ENCODE results near the gene TMEM80. TPM values are rescaled to one million over a fixed set of nuclear protein-coding genes. Genes with fewer than 3 reads are reported as not detected.

Gene TMEM80
- total and polyA plus RNA-seq, 2 of the 4 experiments (the other 2 are of a cell fraction) = 5.6 to 21.7 TPM

DNA sequence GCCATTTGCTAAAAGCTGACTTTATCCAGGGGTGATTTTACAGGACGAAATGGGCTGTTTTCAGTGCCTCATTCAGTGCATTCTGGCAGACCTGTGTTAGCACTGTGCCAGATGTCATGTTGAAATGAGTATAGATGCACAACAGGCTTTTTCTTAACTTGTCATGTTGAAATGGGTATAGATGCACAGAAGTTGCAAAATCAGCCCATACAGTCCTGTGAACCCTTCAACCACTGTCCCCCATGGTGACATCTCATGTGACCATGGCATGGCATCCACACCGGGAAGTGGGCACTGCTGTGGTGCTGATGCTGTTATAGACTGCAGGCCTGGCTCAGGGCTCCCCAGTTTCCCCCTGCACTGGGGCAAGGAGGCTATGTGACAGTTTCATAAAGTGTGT, 54.1 kb downstream of the TMEM80 start:
- Histone ChIP-seq H3K4me2 (ENCODE audit: low read depth, low read length) (peak overlapping the region; percentile 55), H2AK5ac (ENCODE audit: low read depth, low read length) (no peak overlapping the region; the same call in 1 of the 2 replicates), H3K18ac (ENCODE audit: low read depth, low read length) (no peak overlapping the region), H4K20me1 (ENCODE audit: insufficient read depth, low read length) (peaks cover 55% of the 10 kb centered on the region), H2AFZ (replicated peaks; ENCODE audit: low read length, poor library complexity) (no peak overlapping the region), H4K8ac (ENCODE audit: low read depth in 2 of 2, low read length in 2 of 2) (no peak overlapping the region), H3K14ac (replicated peaks; ENCODE audit: low read depth, low read length) (0 out of 2 replicates have a peak overlapping the region, but pooled peaks have one; percentile 8), H2BK120ac (ENCODE audit: low read depth, low read length) (no peak overlapping the region), H3K4me1 (ENCODE audit: control insufficient read depth, insufficient read depth, low read length) (peaks cover 9% of the 10 kb centered on the region), H3K9ac (ENCODE audit: low read depth, low read length) (peak overlapping the region; percentile 23; the same call in 1 of the 2 replicates), H3K9me1 (ENCODE audit: insufficient read depth, low read length) (peaks cover 16% of the 10 kb centered on the region), H2BK15ac (ENCODE audit: low read depth, low read length) (no peak overlapping the region), H3K56ac (ENCODE audit: extremely low read depth, insufficient read depth, low read length) (no peak overlapping the region), H3K27me3 (ENCODE audit: control insufficient read depth, insufficient read depth, low read length) (no peaks in the 10 kb centered on the region), H3K79me1 (ENCODE audit: low read depth in 1 of 2, low read length in 2 of 2) (peaks cover 19 to 57% of the 10 kb centered on the region in 2 experiments), H2AK9ac (replicated peaks; ENCODE audit: low read depth, low read length, poor library complexity) (no peak overlapping the region), H3K4ac (ENCODE audit: low read depth, low read length) (0 out of 2 replicates have a peak overlapping the region, but pooled peaks have one; percentile 22), H2BK20ac (ENCODE audit: low read depth, low read length) (no peak overlapping the region), H3K4me3 (ENCODE audit: insufficient read depth, low read depth, low read length) (no peak overlapping the region), H4K5ac (ENCODE audit: low read depth, low read length) (no peak overlapping the region), H4K91ac (ENCODE audit: insufficient read depth, low read depth, low read length) (no peak overlapping the region), H3K36me3 (ENCODE audit: control insufficient read depth, insufficient read depth, low read length) (peaks cover 4% of the 10 kb centered on the region; the same call in 1 of the 2 replicates), H3K27ac (ENCODE audit: insufficient read depth, low read length) (no peak overlapping the region), H3K23ac (ENCODE audit: low read depth, low read length) (peak overlapping the region; percentile 79), H3K9me3 (ENCODE audit: control insufficient read depth, insufficient read depth, low read length) (no peaks in the 10 kb centered on the region), H2BK5ac (ENCODE audit: low read depth, low read length, poor library complexity, severe bottlenecking) (peak overlapping the region; percentile 15)
- intact Hi-C loops (cut with micrococcal nuclease) (no loop called here), in situ Hi-C loops (cut with MboI; ENCODE audit: low sequenced_read_pairs) (no loop called here), dilution Hi-C loops (cut with HindIII; ENCODE audit: low sequenced_read_pairs, unreplicated experiment) (no loop called here)
- DNase-seq (no peak), ATAC-seq (ENCODE audit: low read depth) (no peak)
- POLR2A ChIA-PET (ENCODE audit: unreplicated experiment) = interaction anchor here (0.6 kb wide), 1 partner anchor 27 kb away, joined by 4 read pairs; no protein-coding TSS in a partner anchor
- CTCF ChIA-PET = no interaction called here
- no peak for TF ChIP-seq SMC3 (IDR thresholded peaks at IDR 0.05; ENCODE audit: low read depth, low read length)
- BruUV-seq (replicated peaks) = no TSS peak
- 70% methylated on average over 2 of the region's 2 CpGs; no CpG with 5 or more reads in 1 of the 2 experiments for WGBS, 2 experiments (ENCODE audit: extremely low coverage in 2 of 2, insufficient read length in 1 of 2)

Other genes with a start within 250 kb of the TMEM80 start
- gene PTDSS2, start 245.5 kb upstream of the TMEM80 start, total RNA-seq (2012; rRNA removed) = 21.4 and 23.5 TPM in 2 replicates
- 26.6 and 29.8 TPM in 2 replicates for gene PTDSS2, start 245.5 kb upstream of the TMEM80 start, polyA plus RNA-seq (2012; rRNA removed)
- gene RNH1, start 188.6 kb upstream of the TMEM80 start, total RNA-seq (2012; rRNA removed) = 138 and 143 TPM in 2 replicates
- 238 and 247 TPM in 2 replicates for gene RNH1, start 188.6 kb upstream of the TMEM80 start, polyA plus RNA-seq (2012; rRNA removed)
- 99.4 and 108 TPM in 2 replicates for gene HRAS, start 160.2 kb upstream of the TMEM80 start, total RNA-seq (2012; rRNA removed)
- 123 and 154 TPM in 2 replicates for gene HRAS, start 160.2 kb upstream of the TMEM80 start, polyA plus RNA-seq (2012; rRNA removed)
- gene LRRC56, start 158.3 kb upstream of the TMEM80 start, total RNA-seq (2012; rRNA removed) = 0.28 and 0.36 TPM in 2 replicates
- gene LRRC56, start 158.3 kb upstream of the TMEM80 start, polyA plus RNA-seq (2012; rRNA removed) = 1.3 and 1.7 TPM in 2 replicates
- 0.18 and 0.28 TPM in 2 replicates for gene LMNTD2, start 135.1 kb upstream of the TMEM80 start, total RNA-seq (2012; rRNA removed)
- gene LMNTD2, start 135.1 kb upstream of the TMEM80 start, polyA plus RNA-seq (2012; rRNA removed) = 1.3 and 2.5 TPM in 2 replicates
- 6.8 and 6.9 TPM in 2 replicates for gene RASSF7, start 134.8 kb upstream of the TMEM80 start, total RNA-seq (2012; rRNA removed)
- gene RASSF7, start 134.8 kb upstream of the TMEM80 start, polyA plus RNA-seq (2012; rRNA removed) = 18.5 and 24.2 TPM in 2 replicates
- gene PHRF1, start 119.3 kb upstream of the TMEM80 start, total RNA-seq (2012; rRNA removed) = 10.9 and 12.2 TPM in 2 replicates
- gene PHRF1, start 119.3 kb upstream of the TMEM80 start, polyA plus RNA-seq (2012; rRNA removed) = 17.5 and 23.0 TPM in 2 replicates
- 1.4 and 1.6 TPM in 2 replicates for gene IRF7, start 79.9 kb upstream of the TMEM80 start, total RNA-seq (2012; rRNA removed)
- gene IRF7, start 79.9 kb upstream of the TMEM80 start, polyA plus RNA-seq (2012; rRNA removed) = 4.5 and 5.8 TPM in 2 replicates
- gene CDHR5, start 70.9 kb upstream of the TMEM80 start, total RNA-seq (2012; rRNA removed) = not detected in 2 replicates
- gene CDHR5, start 70.9 kb upstream of the TMEM80 start, polyA plus RNA-seq (2012; rRNA removed) = not detected in 2 replicates
- gene SCT, start 68.6 kb upstream of the TMEM80 start, total RNA-seq (2012; rRNA removed) = not detected in 2 replicates
- not detected in 2 replicates for gene SCT, start 68.6 kb upstream of the TMEM80 start, polyA plus RNA-seq (2012; rRNA removed)
- gene DRD4, start 58.5 kb upstream of the TMEM80 start, total RNA-seq (2012; rRNA removed) = not detected in 2 replicates
- gene DRD4, start 58.5 kb upstream of the TMEM80 start, polyA plus RNA-seq (2012; rRNA removed) = not detected in 2 replicates
- 21.7 and 22.9 TPM in 2 replicates for gene DEAF1, start 594 bp upstream of the TMEM80 start, total RNA-seq (2012; rRNA removed)
- gene DEAF1, start 594 bp upstream of the TMEM80 start, polyA plus RNA-seq (2012; rRNA removed) = 31.6 and 35.8 TPM in 2 replicates
- 12.2 and 17.2 TPM in 2 replicates for gene EPS8L2, start 10.4 kb downstream of the TMEM80 start, total RNA-seq (2012; rRNA removed)
- 38.7 and 39.4 TPM in 2 replicates for gene EPS8L2, start 10.4 kb downstream of the TMEM80 start, polyA plus RNA-seq (2012; rRNA removed)
- 147 and 156 TPM in 2 replicates for gene TALDO1, start 51.6 kb downstream of the TMEM80 start, total RNA-seq (2012; rRNA removed)
- gene TALDO1, start 51.6 kb downstream of the TMEM80 start, polyA plus RNA-seq (2012; rRNA removed) = 210 and 228 TPM in 2 replicates
- 3.0 and 4.2 TPM in 2 replicates for gene GATD1, start 81.7 kb downstream of the TMEM80 start, total RNA-seq (2012; rRNA removed)
- gene GATD1, start 81.7 kb downstream of the TMEM80 start, polyA plus RNA-seq (2012; rRNA removed) = 48.1 and 52.5 TPM in 2 replicates
- gene CEND1, start 94.3 kb downstream of the TMEM80 start, total RNA-seq (2012; rRNA removed) = 0.83 and 0.90 TPM in 2 replicates
- 4.0 and 5.0 TPM in 2 replicates for gene CEND1, start 94.3 kb downstream of the TMEM80 start, polyA plus RNA-seq (2012; rRNA removed)
- gene SLC25A22, start 102.5 kb downstream of the TMEM80 start, total RNA-seq (2012; rRNA removed) = 7.2 and 8.2 TPM in 2 replicates
- 41.3 and 48.8 TPM in 2 replicates for gene SLC25A22, start 102.5 kb downstream of the TMEM80 start, polyA plus RNA-seq (2012; rRNA removed)
- 0.56 and 1.3 TPM in 2 replicates for gene PIDD1, start 109.4 kb downstream of the TMEM80 start, total RNA-seq (2012; rRNA removed)
- gene PIDD1, start 109.4 kb downstream of the TMEM80 start, polyA plus RNA-seq (2012; rRNA removed) = 16.4 and 20.3 TPM in 2 replicates
- gene RPLP2, start 114.2 kb downstream of the TMEM80 start, total RNA-seq (2012; rRNA removed) = 59.9 and 95.0 TPM in 2 replicates
- gene RPLP2, start 114.2 kb downstream of the TMEM80 start, polyA plus RNA-seq (2012; rRNA removed) = 1,851 and 1,897 TPM in 2 replicates
- 7.0 and 7.2 TPM in 2 replicates for gene PNPLA2, start 123.1 kb downstream of the TMEM80 start, total RNA-seq (2012; rRNA removed)
- 94.3 and 109 TPM in 2 replicates for gene PNPLA2, start 123.1 kb downstream of the TMEM80 start, polyA plus RNA-seq (2012; rRNA removed)
- gene CRACR2B, start 132.1 kb downstream of the TMEM80 start, total RNA-seq (2012; rRNA removed) = 0.28 and 0.54 TPM in 2 replicates
- 2.5 and 3.2 TPM in 2 replicates for gene CRACR2B, start 132.1 kb downstream of the TMEM80 start, polyA plus RNA-seq (2012; rRNA removed)
- gene CD151, start 137.1 kb downstream of the TMEM80 start, total RNA-seq (2012; rRNA removed) = 789 and 1,150 TPM in 2 replicates
- 1,267 and 1,435 TPM in 2 replicates for gene CD151, start 137.1 kb downstream of the TMEM80 start, polyA plus RNA-seq (2012; rRNA removed)
- gene POLR2L, start 146.7 kb downstream of the TMEM80 start, total RNA-seq (2012; rRNA removed) = 44.4 and 123 TPM in 2 replicates
- 416 and 907 TPM in 2 replicates for gene POLR2L, start 146.7 kb downstream of the TMEM80 start, polyA plus RNA-seq (2012; rRNA removed)
- 143 and 161 TPM in 2 replicates for gene TSPAN4, start 147.0 kb downstream of the TMEM80 start, total RNA-seq (2012; rRNA removed)
- 293 and 327 TPM in 2 replicates for gene TSPAN4, start 147.0 kb downstream of the TMEM80 start, polyA plus RNA-seq (2012; rRNA removed)
- gene CHID1, start 215.0 kb downstream of the TMEM80 start, total RNA-seq (2012; rRNA removed) = 30.3 and 34.2 TPM in 2 replicates
- 121 and 140 TPM in 2 replicates for gene CHID1, start 215.0 kb downstream of the TMEM80 start, polyA plus RNA-seq (2012; rRNA removed)
- gene AP2A2, start 230.1 kb downstream of the TMEM80 start, total RNA-seq (2012; rRNA removed) = 19.9 and 20.3 TPM in 2 replicates
- gene AP2A2, start 230.1 kb downstream of the TMEM80 start, polyA plus RNA-seq (2012; rRNA removed) = 49.0 and 53.6 TPM in 2 replicates